ENCODE results near the gene ARHGEF11. TPM values are rescaled to one million over a fixed set of nuclear protein-coding genes. Genes with fewer than 3 reads are reported as not detected.
A peak's percentile ranks its signal among the peaks of the same experiment; 100 is the strongest.

The ARHGEF11 gene
- total and polyA plus RNA-seq, 2 donors (not counting 1 experiment from before 2014, with no cell fraction given): 1.0 to 4.6 TPM

- peaks cover 0 to 5% (median 0%) of the 10 kb centered on the region in 4 experiments for H3K27me3 ChIP-seq (replicated peaks in 1 of 4; ENCODE audit: control extremely low read depth in 1 of 4, control insufficient read depth in 3 of 4, insufficient read depth in 4 of 4, low read length in 3 of 4)
- TF ChIP-seq CTCF (IDR thresholded peaks at IDR 0.05) (no peak), EZH2 (IDR thresholded peaks at IDR 0.05; ENCODE audit: borderline replicate concordance, insufficient read depth, low read depth, low read length, poor library complexity, severe bottlenecking) (no peak)
- H3K9me3 ChIP-seq (ENCODE audit: control extremely low read depth in 1 of 3, control insufficient read depth in 2 of 3, insufficient read depth in 1 of 3, low read length in 2 of 3): no peaks in the 10 kb centered on the region
- DNase-seq (no peak), ATAC-seq (ENCODE audit: low read depth) (no peak)
- no peak overlapping the region for H3K4me2 ChIP-seq (replicated peaks; ENCODE audit: low read depth, low read length, poor library complexity, severe bottlenecking)
- H2AFZ ChIP-seq (ENCODE audit: insufficient read depth, low read depth, low read length, poor library complexity, severe bottlenecking): no peak overlapping the region
- no peak overlapping the region for H3K4me3 ChIP-seq (ENCODE audit: control extremely low read depth in 1 of 5, extremely low read depth in 1 of 5, insufficient read depth in 1 of 5, low read depth in 2 of 5, low read length in 4 of 5)
- H3K79me2 ChIP-seq (ENCODE audit: control insufficient read depth, insufficient read depth, low read length): no peaks in the 10 kb centered on the region
- intact Hi-C loops (cut with micrococcal nuclease): no loop called here
- H3K4me3 Mint-ChIP-seq: no peak overlapping the region
- H3K27me3 Mint-ChIP-seq: peaks cover 7% of the 10 kb centered on the region
- H4K20me1 ChIP-seq (ENCODE audit: control insufficient read depth, insufficient read depth, low read length, poor library complexity, severe bottlenecking): no peaks in the 10 kb centered on the region
- no peak overlapping the region for H3K27ac Mint-ChIP-seq
- POLR2A ChIA-PET: interaction anchor here (1.4 kb wide), 1 partner anchor 65 kb away, joined by 11 read pairs; no protein-coding TSS in a partner anchor
- 47% methylated on average over 2 of the region's 3 CpGs for WGBS (ENCODE audit: insufficient coverage)
- CTCF ChIA-PET: interaction anchor here (0.8 to 9.1 kb wide), 23 partner anchors 10 to 1031 kb away, joined by 3 to 491 read pairs (median 6); partner anchors contain the start of gene ETV3
- H3K36me3 ChIP-seq (replicated peaks in 1 of 2; ENCODE audit: control extremely low read depth in 1 of 2, control insufficient read depth in 1 of 2, extremely low read depth in 1 of 2, insufficient read depth in 2 of 2, low read length in 1 of 2): no peaks in the 10 kb centered on the region
- H3K4me1 ChIP-seq (ENCODE audit: control insufficient read depth in 2 of 2, insufficient read depth in 2 of 2, low read length in 2 of 2): no peaks in the 10 kb centered on the region
- H3K27ac ChIP-seq (ENCODE audit: low read length in 2 of 2): no peak overlapping the region
- H3K9ac ChIP-seq (ENCODE audit: low read length): no peak overlapping the region
- no peaks in the 10 kb centered on the region for H3K9me3 Mint-ChIP-seq (ENCODE audit: insufficient read depth)
- no peaks in the 10 kb centered on the region for H3K4me1 Mint-ChIP-seq
These were observed 45.2 kb upstream of the ARHGEF11 start for GRCh38 chr1:157090771-157091170.

- intact Hi-C loops (cut with micrococcal nuclease): no loop called here
- H3K27me3 Mint-ChIP-seq: peaks cover 7% of the 10 kb centered on the region
- Histone ChIP-seq H3K27me3 (replicated peaks in 1 of 4; ENCODE audit: control extremely low read depth in 1 of 4, control insufficient read depth in 3 of 4, insufficient read depth in 4 of 4, low read length in 3 of 4) (peaks cover 0 to 5% (median 0%) of the 10 kb centered on the region in 4 experiments), H3K9ac (ENCODE audit: low read length) (no peak overlapping the region), H3K9me3 (ENCODE audit: control extremely low read depth in 1 of 3, control insufficient read depth in 2 of 3, insufficient read depth in 1 of 3, low read length in 2 of 3) (no peaks in the 10 kb centered on the region), H3K4me2 (replicated peaks; ENCODE audit: low read depth, low read length, poor library complexity, severe bottlenecking) (no peak overlapping the region), H3K4me3 (ENCODE audit: control extremely low read depth in 1 of 5, extremely low read depth in 1 of 5, insufficient read depth in 1 of 5, low read depth in 2 of 5, low read length in 4 of 5) (no peak overlapping the region), H3K27ac (ENCODE audit: low read length in 2 of 2) (no peak overlapping the region), H2AFZ (ENCODE audit: insufficient read depth, low read depth, low read length, poor library complexity, severe bottlenecking) (no peak overlapping the region), H3K36me3 (replicated peaks in 1 of 2; ENCODE audit: control extremely low read depth in 1 of 2, control insufficient read depth in 1 of 2, extremely low read depth in 1 of 2, insufficient read depth in 2 of 2, low read length in 1 of 2) (no peaks in the 10 kb centered on the region), H4K20me1 (ENCODE audit: control insufficient read depth, insufficient read depth, low read length, poor library complexity, severe bottlenecking) (no peaks in the 10 kb centered on the region), H3K4me1 (ENCODE audit: control insufficient read depth in 2 of 2, insufficient read depth in 2 of 2, low read length in 2 of 2) (no peaks in the 10 kb centered on the region), H3K79me2 (ENCODE audit: control insufficient read depth, insufficient read depth, low read length) (no peaks in the 10 kb centered on the region)
- no peaks in the 10 kb centered on the region for H3K4me1 Mint-ChIP-seq
- ChIA-PET CTCF (interaction anchor here (0.6 to 9.1 kb wide), 35 partner anchors 9 to 1031 kb away, joined by 3 to 491 read pairs (median 4); partner anchors contain the start of genes ETV3 and ETV3L), POLR2A (interaction anchor here (1.4 kb wide), 1 partner anchor 65 kb away, joined by 11 read pairs; no protein-coding TSS in a partner anchor)
- peak; percentile 78 for ATAC-seq (ENCODE audit: low read depth)
- 33% methylated on average over 10 of the region's 10 CpGs for WGBS (ENCODE audit: insufficient coverage)
- no peaks in the 10 kb centered on the region for H3K9me3 Mint-ChIP-seq (ENCODE audit: insufficient read depth)
- TF ChIP-seq CTCF (IDR thresholded peaks at IDR 0.05): peak; percentile 97
- no peak for TF ChIP-seq EZH2 (IDR thresholded peaks at IDR 0.05; ENCODE audit: borderline replicate concordance, insufficient read depth, low read depth, low read length, poor library complexity, severe bottlenecking)
- no peak overlapping the region for H3K27ac Mint-ChIP-seq
- no peak overlapping the region for H3K4me3 Mint-ChIP-seq
- peak; percentile 83 for DNase-seq
These were observed 44.7 kb upstream of the ARHGEF11 start for GRCh38 chr1:157090196-157090647.

Data from B cell (primary cell).